GM23338 (cell line): Measurements from ENCODE around the gene NDUFAF8. TPM values are rescaled to one million over a fixed set of nuclear protein-coding genes. Genes with fewer than 3 reads are reported as not detected.

Source experiments
- ATAC-seq: fragments of 200-7000 bp; cut with Tn5 transposase; 3 replicates; pipeline ENCODE4 v1.9.1; 2020
- DNase-seq: peaks from one replicate; pipeline ENCODE4 v3.0.0-alpha.2; 2015; ENCODE audit warnings: low spot score
- H2AFZ ChIP-seq: fragments of 200-600 bp; sonication (generic); 2 replicates; pipeline ENCODE4 v1.8.0; 2016; ENCODE audit warnings: antibody characterized with exemption, mild to moderate bottlenecking, moderate library complexity
- H3F3A ChIP-seq: fragments of 200-600 bp; sonication (generic); replicated peaks from 2 replicates; pipeline ENCODE4 v1.8.0; 2017; ENCODE audit warnings: antibody characterized with exemption, mixed run types, low read depth
- H3K27ac ChIP-seq: fragments of 200-600 bp; sonication (generic); 2 replicates; pipeline ENCODE4 v1.6.1; 2016; ENCODE audit warnings: low read depth
- H3K27me3 ChIP-seq: fragments of 200-600 bp; sonication (generic); 2 replicates; pipeline ENCODE4 v1.8.0; 2016; ENCODE audit warnings: mild to moderate bottlenecking, mixed run types, moderate library complexity; ENCODE audit not compliant: insufficient read depth
- H3K36me3 ChIP-seq: fragments of 200-600 bp; sonication (generic); 2 replicates; pipeline ENCODE4 v1.8.0; 2016; ENCODE audit warnings: mild to moderate bottlenecking; ENCODE audit not compliant: insufficient read depth
- H3K4me1 ChIP-seq: fragments of 200-600 bp; sonication (generic); 2 replicates; pipeline ENCODE4 v1.8.0; 2016; ENCODE audit warnings: mild to moderate bottlenecking, moderate library complexity; ENCODE audit not compliant: insufficient read depth
- H3K4me2 ChIP-seq: fragments of 200-600 bp; sonication (generic); 2 replicates; pipeline ENCODE4 v1.7.1; 2017; ENCODE audit warnings: mixed run types
- H3K4me3 ChIP-seq: fragments of 200-600 bp; sonication (generic); 2 replicates; pipeline ENCODE4 v1.6.1; 2016; ENCODE audit warnings: mixed run types
- H3K79me2 ChIP-seq: fragments of 200-600 bp; sonication (generic); replicated peaks from 2 replicates; pipeline ENCODE4 v1.8.0; 2017; ENCODE audit warnings: mild to moderate bottlenecking; ENCODE audit not compliant: insufficient read depth
- H3K9me2 ChIP-seq: fragments of 200-600 bp; sonication (generic); 2 replicates; pipeline ENCODE4 v1.8.0; 2017; ENCODE audit not compliant: insufficient read depth
- H4K20me1 ChIP-seq: fragments of 200-600 bp; sonication (generic); replicated peaks from 2 replicates; pipeline ENCODE4 v1.8.0; 2017; ENCODE audit warnings: mild to moderate bottlenecking; ENCODE audit not compliant: insufficient read depth
- H3K27ac Mint-ChIP-seq: 2 replicates; pipeline ENCODE4 v1.8.0; 2020; ENCODE audit warnings: inconsistent platforms, mild to moderate bottlenecking, moderate library complexity, mixed read lengths
- H3K27me3 Mint-ChIP-seq: 3 replicates; pipeline ENCODE4 v1.8.0; 2022; ENCODE audit warnings: low read depth, mild to moderate bottlenecking, moderate library complexity, mixed read lengths, inconsistent platforms; ENCODE audit not compliant: insufficient read depth, poor library complexity
- H3K36me3 Mint-ChIP-seq: 3 replicates; pipeline ENCODE4 v1.8.0; 2021; ENCODE audit warnings: low read depth, mild to moderate bottlenecking, inconsistent platforms, moderate library complexity, mixed read lengths
- H3K4me1 Mint-ChIP-seq: 3 replicates; pipeline ENCODE4 v1.8.0; 2020; ENCODE audit warnings: mild to moderate bottlenecking, inconsistent platforms, mixed read lengths
- H3K4me3 Mint-ChIP-seq: 3 replicates; pipeline ENCODE4 v1.8.0; 2021; ENCODE audit warnings: moderate library complexity, mild to moderate bottlenecking, inconsistent platforms, mixed read lengths
- H3K9me3 Mint-ChIP-seq: 3 replicates; pipeline ENCODE4 v1.8.0; 2020; ENCODE audit warnings: moderate library complexity, mild to moderate bottlenecking, inconsistent platforms, mixed read lengths
- CREB1 ChIP-seq: fragments of 250-450 bp; sonication (Bioruptor Pico); IDR thresholded peaks from 2 replicates; pipeline ENCODE4 v1.5.0; 2020; ENCODE audit warnings: low read depth, mild to moderate bottlenecking, moderate library complexity
- EZH2 ChIP-seq: fragments of 200-600 bp; sonication (generic); IDR thresholded peaks from one replicate; pipeline ENCODE4 v1.8.0; 2017; ENCODE audit warnings: antibody characterized with exemption, mild to moderate bottlenecking, low read depth; ENCODE audit not compliant: unreplicated experiment
- EZH2phosphoT487 ChIP-seq: fragments of 200-600 bp; sonication (generic); IDR thresholded peaks from one replicate; pipeline ENCODE4 v1.8.1; 2018; ENCODE audit warnings: antibody characterized with exemption; ENCODE audit not compliant: unreplicated experiment
- JUNB ChIP-seq: IDR thresholded peaks from one replicate; pipeline ENCODE4 v1.6.1; 2016; ENCODE audit warnings: antibody characterized with exemption; ENCODE audit not compliant: unreplicated experiment
- NANOG ChIP-seq: IDR thresholded peaks from 2 replicates; pipeline ENCODE4 v1.6.1; 2016; ENCODE audit warnings: antibody characterized with exemption, borderline replicate concordance
- POLR2AphosphoS5 ChIP-seq: IDR thresholded peaks from 2 replicates; pipeline ENCODE4 v1.6.1; 2016; ENCODE audit warnings: antibody characterized with exemption, low read depth
- STAT1 ChIP-seq: IDR thresholded peaks from one replicate; pipeline ENCODE4 v1.6.1; 2016; ENCODE audit warnings: antibody characterized with exemption; ENCODE audit not compliant: unreplicated experiment
- ZNF114 ChIP-seq: fragments of 250-450 bp; sonication (Bioruptor Pico); IDR thresholded peaks from 2 replicates; pipeline ENCODE4 v1.5.0; 2020; ENCODE audit warnings: mild to moderate bottlenecking, moderate library complexity
- ZNF331 ChIP-seq: fragments of 250-450 bp; sonication (Bioruptor Pico); IDR thresholded peaks from 2 replicates; pipeline ENCODE4 v1.5.0; 2020; ENCODE audit warnings: low read depth, mild to moderate bottlenecking, moderate library complexity
- polyA plus RNA-seq: library from polyadenylated mRNA; unstranded; fragments of >200 nt; fragmentation: Nextera tagmentation; extraction: Ambion mirVana; gene quantifications from 2 replicates; pipeline ENCODE4 v1.2.1, GENCODE V29; 2016
- total RNA-seq: library from RNA; depleted of rRNA; stranded (reverse); fragments of >200 nt; shearing (Covaris generic); gene quantifications from 2 replicates; pipeline ENCODE4 v1.2.3, GENCODE V29; 2014
- TF ChIP-seq, protein P1 (sequence below): fragments of 250-450 bp; sonication (Bioruptor Pico); IDR thresholded peaks from 2 replicates; pipeline ENCODE4 v1.5.0; 2020; ENCODE audit warnings: mild to moderate bottlenecking, moderate library complexity
- TF ChIP-seq, protein P2 (sequence below): IDR thresholded peaks from 2 replicates; pipeline ENCODE4 v1.6.1; 2016; ENCODE audit warnings: antibody characterized with exemption
- TF ChIP-seq, protein P3 (sequence below): IDR thresholded peaks from one replicate; pipeline ENCODE4 v1.6.1; 2018; ENCODE audit warnings: antibody characterized with exemption; ENCODE audit not compliant: unreplicated experiment
- TF ChIP-seq, protein P4 (sequence below), 2 experiments: fragments of 200-600 bp in 1 of 2; sonication (generic) in 1 of 2; conservative IDR thresholded peaks; 2 replicates each; pipeline versions ENCODE4 v1.5.1 to v1.6.1; 2016 to 2017; ENCODE audit warnings: antibody characterized with exemption in 2 of 2, low read depth in 2 of 2, mild to moderate bottlenecking in 2 of 2, moderate library complexity in 1 of 2

NDUFAF8 gene
- total and polyA plus RNA-seq, 2 experiments from 2014 or later, result 21.5 to 156 TPM

DNA sequence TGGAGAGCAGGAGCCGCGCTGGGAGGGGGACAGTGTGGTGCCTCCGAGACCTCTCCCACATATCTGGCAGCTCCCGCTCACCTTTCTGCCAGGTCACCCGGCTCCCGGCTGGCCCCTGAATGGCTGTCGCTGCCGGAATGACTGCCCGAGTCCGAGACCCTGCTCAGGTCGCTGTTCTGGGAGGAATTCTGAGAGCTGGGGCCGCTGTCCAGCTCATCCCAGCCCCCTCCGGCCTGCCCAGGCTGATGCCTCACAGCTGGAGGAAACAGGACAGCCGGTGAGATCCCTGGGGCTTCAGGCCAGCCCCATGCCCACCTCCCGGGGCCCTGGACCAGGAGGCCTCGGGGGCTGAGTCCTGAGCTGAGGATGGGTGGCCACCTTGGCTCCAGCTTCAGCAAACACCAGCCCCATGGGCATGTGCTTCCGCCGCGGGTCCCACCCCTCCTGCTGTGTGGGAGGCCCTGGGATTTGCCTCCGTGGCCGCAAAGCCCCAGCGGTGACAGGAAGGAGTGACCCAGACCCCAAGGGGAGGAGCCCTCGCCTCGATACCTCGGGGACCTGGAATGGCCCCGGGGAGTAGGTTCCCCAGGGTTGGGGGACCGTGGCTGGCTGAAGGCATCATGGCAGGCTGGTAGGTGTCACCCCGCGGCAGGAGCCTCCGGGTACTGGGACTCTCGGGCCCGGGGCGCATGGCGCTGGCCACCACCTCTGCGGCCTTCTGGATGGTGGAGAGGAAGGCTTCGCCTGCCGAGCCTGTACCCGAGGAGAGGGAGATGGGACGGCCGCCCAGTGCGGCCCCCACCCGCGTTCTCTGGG is 7.1 kb upstream of the NDUFAF8 start:
- H3K4me3 Mint-ChIP-seq, result no peak overlapping the region
- Histone ChIP-seq H3K9me2 (no peaks in the 10 kb centered on the region), H3K4me2 (no peak overlapping the region), H4K20me1 (no peaks in the 10 kb centered on the region), H3K27me3 (no peaks in the 10 kb centered on the region), H3K27ac (no peak overlapping the region), H3K4me1 (no peaks in the 10 kb centered on the region), H3K79me2 (no peaks in the 10 kb centered on the region), H3F3A (no peaks in the 10 kb centered on the region), H3K36me3 (no peaks in the 10 kb centered on the region), H3K4me3 (no peak overlapping the region), H2AFZ (no peak overlapping the region)
- no peaks in the 10 kb centered on the region; the same call in 2 of the 3 replicates for H3K4me1 Mint-ChIP-seq
- H3K27ac Mint-ChIP-seq, result no peak overlapping the region
- TF ChIP-seq POLR2AphosphoS5 (no peak), EZH2phosphoT487 (no peak), EZH2 (no peak), ZNF114 (CRISPR knock-in tag) (no peak), NANOG (no peak), ZNF331 (no peak), JUNB (no peak), CREB1 (CRISPR knock-in tag) (no peak), STAT1 (no peak)
- TF ChIP-seq, protein P1, sequence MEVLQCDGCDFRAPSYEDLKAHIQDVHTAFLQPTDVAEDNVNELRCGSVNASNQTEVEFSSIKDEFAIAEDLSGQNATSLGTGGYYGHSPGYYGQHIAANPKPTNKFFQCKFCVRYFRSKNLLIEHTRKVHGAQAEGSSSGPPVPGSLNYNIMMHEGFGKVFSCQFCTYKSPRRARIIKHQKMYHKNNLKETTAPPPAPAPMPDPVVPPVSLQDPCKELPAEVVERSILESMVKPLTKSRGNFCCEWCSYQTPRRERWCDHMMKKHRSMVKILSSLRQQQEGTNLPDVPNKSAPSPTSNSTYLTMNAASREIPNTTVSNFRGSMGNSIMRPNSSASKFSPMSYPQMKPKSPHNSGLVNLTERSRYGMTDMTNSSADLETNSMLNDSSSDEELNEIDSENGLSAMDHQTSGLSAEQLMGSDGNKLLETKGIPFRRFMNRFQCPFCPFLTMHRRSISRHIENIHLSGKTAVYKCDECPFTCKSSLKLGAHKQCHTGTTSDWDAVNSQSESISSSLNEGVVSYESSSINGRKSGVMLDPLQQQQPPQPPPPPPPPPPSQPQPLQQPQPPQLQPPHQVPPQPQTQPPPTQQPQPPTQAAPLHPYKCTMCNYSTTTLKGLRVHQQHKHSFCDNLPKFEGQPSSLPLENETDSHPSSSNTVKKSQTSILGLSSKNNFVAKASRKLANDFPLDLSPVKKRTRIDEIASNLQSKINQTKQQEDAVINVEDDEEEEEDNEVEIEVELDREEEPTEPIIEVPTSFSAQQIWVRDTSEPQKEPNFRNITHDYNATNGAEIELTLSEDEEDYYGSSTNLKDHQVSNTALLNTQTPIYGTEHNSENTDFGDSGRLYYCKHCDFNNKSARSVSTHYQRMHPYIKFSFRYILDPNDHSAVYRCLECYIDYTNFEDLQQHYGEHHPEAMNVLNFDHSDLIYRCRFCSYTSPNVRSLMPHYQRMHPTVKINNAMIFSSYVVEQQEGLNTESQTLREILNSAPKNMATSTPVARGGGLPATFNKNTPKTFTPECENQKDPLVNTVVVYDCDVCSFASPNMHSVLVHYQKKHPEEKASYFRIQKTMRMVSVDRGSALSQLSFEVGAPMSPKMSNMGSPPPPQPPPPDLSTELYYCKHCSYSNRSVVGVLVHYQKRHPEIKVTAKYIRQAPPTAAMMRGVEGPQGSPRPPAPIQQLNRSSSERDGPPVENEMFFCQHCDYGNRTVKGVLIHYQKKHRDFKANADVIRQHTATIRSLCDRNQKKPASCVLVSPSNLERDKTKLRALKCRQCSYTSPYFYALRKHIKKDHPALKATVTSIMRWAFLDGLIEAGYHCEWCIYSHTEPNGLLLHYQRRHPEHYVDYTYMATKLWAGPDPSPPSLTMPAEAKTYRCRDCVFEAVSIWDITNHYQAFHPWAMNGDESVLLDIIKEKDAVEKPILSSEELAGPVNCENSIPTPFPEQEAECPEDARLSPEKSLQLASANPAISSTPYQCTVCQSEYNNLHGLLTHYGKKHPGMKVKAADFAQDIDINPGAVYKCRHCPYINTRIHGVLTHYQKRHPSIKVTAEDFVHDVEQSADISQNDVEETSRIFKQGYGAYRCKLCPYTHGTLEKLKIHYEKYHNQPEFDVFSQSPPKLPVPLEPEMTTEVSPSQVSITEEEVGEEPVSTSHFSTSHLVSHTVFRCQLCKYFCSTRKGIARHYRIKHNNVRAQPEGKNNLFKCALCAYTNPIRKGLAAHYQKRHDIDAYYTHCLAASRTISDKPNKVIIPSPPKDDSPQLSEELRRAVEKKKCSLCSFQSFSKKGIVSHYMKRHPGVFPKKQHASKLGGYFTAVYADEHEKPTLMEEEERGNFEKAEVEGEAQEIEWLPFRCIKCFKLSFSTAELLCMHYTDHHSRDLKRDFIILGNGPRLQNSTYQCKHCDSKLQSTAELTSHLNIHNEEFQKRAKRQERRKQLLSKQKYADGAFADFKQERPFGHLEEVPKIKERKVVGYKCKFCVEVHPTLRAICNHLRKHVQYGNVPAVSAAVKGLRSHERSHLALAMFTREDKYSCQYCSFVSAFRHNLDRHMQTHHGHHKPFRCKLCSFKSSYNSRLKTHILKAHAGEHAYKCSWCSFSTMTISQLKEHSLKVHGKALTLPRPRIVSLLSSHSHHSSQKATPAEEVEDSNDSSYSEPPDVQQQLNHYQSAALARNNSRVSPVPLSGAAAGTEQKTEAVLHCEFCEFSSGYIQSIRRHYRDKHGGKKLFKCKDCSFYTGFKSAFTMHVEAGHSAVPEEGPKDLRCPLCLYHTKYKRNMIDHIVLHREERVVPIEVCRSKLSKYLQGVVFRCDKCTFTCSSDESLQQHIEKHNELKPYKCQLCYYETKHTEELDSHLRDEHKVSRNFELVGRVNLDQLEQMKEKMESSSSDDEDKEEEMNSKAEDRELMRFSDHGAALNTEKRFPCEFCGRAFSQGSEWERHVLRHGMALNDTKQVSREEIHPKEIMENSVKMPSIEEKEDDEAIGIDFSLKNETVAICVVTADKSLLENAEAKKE (CRISPR knock-in tag), result no peak
- TF ChIP-seq, protein P2, sequence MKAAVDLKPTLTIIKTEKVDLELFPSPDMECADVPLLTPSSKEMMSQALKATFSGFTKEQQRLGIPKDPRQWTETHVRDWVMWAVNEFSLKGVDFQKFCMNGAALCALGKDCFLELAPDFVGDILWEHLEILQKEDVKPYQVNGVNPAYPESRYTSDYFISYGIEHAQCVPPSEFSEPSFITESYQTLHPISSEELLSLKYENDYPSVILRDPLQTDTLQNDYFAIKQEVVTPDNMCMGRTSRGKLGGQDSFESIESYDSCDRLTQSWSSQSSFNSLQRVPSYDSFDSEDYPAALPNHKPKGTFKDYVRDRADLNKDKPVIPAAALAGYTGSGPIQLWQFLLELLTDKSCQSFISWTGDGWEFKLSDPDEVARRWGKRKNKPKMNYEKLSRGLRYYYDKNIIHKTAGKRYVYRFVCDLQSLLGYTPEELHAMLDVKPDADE, result no peak
- TF ChIP-seq, protein P3, sequence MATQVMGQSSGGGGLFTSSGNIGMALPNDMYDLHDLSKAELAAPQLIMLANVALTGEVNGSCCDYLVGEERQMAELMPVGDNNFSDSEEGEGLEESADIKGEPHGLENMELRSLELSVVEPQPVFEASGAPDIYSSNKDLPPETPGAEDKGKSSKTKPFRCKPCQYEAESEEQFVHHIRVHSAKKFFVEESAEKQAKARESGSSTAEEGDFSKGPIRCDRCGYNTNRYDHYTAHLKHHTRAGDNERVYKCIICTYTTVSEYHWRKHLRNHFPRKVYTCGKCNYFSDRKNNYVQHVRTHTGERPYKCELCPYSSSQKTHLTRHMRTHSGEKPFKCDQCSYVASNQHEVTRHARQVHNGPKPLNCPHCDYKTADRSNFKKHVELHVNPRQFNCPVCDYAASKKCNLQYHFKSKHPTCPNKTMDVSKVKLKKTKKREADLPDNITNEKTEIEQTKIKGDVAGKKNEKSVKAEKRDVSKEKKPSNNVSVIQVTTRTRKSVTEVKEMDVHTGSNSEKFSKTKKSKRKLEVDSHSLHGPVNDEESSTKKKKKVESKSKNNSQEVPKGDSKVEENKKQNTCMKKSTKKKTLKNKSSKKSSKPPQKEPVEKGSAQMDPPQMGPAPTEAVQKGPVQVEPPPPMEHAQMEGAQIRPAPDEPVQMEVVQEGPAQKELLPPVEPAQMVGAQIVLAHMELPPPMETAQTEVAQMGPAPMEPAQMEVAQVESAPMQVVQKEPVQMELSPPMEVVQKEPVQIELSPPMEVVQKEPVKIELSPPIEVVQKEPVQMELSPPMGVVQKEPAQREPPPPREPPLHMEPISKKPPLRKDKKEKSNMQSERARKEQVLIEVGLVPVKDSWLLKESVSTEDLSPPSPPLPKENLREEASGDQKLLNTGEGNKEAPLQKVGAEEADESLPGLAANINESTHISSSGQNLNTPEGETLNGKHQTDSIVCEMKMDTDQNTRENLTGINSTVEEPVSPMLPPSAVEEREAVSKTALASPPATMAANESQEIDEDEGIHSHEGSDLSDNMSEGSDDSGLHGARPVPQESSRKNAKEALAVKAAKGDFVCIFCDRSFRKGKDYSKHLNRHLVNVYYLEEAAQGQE, result no peak
- TF ChIP-seq, protein P4, sequence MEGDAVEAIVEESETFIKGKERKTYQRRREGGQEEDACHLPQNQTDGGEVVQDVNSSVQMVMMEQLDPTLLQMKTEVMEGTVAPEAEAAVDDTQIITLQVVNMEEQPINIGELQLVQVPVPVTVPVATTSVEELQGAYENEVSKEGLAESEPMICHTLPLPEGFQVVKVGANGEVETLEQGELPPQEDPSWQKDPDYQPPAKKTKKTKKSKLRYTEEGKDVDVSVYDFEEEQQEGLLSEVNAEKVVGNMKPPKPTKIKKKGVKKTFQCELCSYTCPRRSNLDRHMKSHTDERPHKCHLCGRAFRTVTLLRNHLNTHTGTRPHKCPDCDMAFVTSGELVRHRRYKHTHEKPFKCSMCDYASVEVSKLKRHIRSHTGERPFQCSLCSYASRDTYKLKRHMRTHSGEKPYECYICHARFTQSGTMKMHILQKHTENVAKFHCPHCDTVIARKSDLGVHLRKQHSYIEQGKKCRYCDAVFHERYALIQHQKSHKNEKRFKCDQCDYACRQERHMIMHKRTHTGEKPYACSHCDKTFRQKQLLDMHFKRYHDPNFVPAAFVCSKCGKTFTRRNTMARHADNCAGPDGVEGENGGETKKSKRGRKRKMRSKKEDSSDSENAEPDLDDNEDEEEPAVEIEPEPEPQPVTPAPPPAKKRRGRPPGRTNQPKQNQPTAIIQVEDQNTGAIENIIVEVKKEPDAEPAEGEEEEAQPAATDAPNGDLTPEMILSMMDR (conservative IDR thresholded peaks at IDR 0.05; ENCODE audit: low read depth in 2 of 2), result no peak
- DNase-seq (no peak), ATAC-seq (no peak)
- peaks cover 15% of the 10 kb centered on the region for H3K36me3 Mint-ChIP-seq
- H3K27me3 Mint-ChIP-seq, result peaks cover 6% of the 10 kb centered on the region
- no peaks in the 10 kb centered on the region for H3K9me3 Mint-ChIP-seq
